GM21528 (cell line): ENCODE measurements around the gene JARID2.

Source experiments
- ATAC-seq: cut with Tn5 transposase; IDR thresholded peaks from one replicate; pipeline ENCODE4 v1.9.1; 2021; ENCODE audit warnings: mild to moderate bottlenecking, moderate library complexity; ENCODE audit not compliant: unreplicated experiment, low FRiP score

JARID2 gene

DNA sequence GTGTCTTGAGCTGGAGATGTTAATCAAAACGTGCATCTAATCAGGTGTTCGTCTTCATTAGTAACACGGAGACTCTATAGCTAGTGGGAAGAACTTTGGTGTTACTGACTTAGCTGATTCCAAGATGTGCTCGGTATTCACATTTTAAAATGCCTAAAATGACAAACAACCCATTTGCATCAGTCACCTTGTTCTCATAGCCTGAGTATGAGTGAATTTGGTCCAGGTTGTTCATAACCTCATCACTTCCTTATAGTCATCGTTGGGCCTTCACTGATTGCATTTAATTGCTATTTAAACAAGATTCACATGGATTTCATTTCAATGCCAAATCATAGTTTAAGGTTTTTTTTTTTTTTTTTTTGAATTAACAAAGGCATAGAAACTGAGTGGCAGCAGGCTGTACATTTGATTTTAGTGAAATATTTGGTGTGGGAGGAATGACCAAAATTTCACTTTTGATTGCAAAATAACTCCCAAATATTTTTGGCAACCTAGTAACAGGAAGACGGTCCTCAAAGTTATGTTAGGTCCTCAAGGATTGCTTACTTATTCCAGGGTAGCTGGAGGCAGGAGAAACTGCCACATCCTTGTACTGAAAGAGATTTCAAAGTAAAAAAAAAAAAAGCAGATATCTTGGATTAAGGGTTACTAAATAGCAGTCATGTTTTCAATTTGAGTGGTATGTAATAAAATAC lies 104.7 kb downstream of the JARID2 start:
- ATAC-seq: no peak

DNA sequence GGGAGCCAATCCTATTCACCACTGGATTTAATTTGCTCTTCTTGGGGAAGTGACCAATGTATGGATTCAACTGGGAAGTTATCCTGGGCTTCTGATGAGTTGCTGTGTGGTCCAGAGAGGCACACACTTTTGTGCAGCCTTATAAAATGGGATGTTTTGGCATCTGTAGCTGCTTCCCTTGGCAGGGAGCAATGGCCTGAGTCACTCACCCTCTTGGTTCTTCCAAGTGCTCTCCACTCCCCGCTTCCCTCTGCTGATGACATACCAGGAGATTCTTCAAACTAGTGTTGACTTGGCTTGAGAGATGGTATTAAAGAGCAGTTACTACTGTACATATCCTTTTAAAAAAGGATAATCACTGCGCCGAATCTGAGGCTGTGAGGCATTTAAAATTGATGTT lies 105.8 kb downstream of the JARID2 start:
- ATAC-seq: no peak

DNA sequence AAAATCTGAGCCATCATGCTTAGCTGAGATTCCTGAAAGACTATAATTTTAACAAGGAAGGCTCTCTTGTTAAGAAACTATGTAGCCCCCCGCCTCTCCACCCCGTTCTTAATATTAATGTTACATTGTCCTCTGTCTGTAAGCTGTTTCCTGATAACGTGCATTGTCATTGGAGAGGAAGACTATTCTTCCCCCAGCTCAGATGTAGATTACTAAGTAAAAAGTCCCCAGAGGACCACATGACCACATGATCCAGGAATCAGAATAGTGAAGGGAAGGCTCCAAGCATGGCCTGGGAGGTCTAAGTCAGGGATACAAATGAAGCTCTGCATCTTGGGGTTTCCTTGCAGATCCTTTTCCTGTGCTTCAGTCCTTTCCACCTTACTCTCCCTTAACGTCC lies 106.4 kb downstream of the JARID2 start:
- no peak for ATAC-seq

DNA sequence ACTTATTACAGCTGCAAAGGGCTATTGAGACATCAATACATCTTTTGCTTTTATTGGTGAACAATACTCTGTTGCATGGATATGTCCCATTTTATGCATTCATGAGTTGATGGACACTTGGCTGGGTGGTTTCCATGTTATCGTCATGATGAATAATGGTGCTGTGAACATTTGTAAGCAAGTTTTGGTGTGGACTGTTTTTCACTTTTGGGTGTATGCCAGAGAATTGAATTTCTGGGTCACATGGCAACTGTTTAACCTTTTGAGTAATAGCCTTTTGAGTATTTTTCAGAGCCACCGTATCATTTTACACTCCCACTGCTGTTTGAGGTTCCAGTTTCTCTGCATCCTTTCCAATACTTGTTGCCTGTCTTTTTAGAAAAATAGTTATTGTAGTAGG lies 107.0 kb downstream of the JARID2 start:
- ATAC-seq: no peak

DNA sequence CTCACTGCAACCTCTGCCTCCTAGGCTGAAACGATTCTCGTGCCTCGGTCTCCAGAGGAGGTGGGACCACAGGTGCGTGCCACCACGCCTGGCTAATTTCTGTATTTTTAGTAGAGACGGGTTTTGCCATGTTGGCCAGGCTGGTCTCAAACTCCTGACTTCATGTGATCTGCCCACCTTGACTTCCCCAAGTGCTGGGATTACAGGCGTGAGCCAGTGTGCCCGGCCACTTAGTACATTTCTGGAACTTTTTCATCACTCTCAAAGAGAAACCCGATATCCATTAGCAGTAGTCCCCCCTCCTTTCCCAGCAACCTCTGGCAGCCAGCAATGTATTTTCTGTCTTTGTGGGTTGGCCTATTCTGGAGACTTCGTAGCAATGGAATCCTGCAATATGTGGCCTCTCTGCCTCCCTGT lies 109.8 kb downstream of the JARID2 start:
- ATAC-seq: no peak

DNA sequence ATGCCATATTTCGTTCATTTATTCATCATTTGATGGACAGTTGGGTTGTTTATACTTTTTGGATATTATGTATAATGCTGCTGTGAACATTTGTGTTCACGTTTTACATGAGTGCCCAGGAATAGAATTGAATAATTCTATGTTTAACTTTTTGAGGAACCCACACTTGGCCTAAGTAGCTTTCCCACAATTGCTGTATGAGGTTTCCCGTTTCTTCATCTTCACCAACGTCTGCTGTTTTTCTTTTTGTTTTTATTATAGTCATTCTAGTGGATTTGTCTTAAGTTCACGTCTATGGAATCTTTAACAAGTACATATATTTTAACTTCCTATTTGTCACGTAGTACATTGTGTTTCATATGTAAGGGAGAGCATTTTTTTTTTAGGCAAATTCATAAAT lies 110.3 kb downstream of the JARID2 start:
- no peak for ATAC-seq

DNA sequence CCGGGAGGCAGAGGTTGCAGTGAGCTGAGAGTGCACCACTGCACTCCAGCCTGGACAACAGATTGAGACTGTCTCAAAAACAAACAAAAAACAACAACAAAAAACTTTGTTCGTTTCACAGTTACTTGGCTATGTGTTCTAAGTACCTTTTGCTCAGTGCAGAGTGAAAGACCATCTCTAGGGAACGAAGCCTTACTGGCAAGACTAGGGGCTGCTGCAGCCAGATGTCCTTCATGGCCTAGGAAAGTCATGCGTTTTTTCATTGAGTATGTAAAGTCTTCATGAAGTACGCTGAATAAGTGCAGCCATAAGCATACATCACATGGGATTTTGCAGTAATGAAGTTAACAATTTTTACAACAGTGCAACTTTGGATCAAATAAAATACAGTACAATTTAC lies 111.1 kb downstream of the JARID2 start:
- no peak for ATAC-seq

DNA sequence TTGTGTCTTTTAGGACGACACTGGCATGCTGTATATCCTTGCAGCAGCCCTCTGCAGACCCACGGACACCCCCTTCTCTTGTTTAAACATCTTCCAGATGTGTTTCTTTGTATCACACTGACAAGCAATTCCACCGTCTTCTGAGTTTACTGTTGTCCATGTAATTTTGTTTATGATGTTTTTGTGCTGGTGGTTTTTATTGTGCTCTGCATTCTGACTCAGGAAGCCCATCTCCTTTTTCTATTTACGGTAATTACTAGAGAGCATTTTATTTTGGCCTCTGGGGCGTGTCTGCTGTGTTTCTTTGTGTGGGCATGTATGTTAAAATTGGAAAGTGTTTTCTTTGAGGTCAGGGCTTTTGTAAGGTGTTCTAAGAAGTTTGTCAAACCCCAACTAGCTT lies 111.9 kb downstream of the JARID2 start:
- no peak for ATAC-seq

DNA sequence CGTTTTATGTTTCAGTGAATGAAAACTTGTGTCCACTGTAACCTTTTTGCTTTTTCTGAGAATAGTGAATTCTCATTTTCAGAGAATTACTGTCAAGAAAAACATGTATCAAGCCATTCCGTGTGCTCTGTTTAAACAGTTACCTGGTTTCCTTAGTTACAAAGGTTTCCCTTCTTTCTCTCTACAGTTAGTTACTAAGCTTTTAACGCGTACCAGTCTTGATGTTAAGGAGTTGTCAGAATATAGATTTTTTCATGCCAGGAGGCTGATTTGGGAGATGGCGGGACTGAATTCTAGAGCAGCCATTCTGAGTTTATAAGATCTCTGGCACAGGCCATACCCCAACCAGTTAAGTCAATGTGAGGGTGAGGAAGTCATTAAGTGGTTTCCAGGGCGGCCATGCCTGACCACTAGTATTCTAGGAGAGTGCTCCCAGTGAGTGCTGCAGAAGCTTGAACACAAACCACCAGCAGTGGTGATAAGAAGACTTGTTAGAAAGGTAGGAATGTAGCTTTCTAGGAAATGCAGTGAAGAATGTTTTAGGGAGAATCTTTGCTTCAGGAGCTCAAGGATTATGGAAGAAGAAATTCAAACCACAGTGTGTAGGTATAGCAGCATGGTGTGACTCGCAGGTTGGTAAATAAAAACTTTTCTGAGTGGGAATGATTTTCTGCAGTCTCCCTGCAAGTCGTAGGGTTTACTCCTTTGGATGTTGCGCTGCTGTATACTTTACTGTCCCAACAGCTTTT lies 112.9 kb downstream of the JARID2 start:
- ATAC-seq: peak; percentile 41

DNA sequence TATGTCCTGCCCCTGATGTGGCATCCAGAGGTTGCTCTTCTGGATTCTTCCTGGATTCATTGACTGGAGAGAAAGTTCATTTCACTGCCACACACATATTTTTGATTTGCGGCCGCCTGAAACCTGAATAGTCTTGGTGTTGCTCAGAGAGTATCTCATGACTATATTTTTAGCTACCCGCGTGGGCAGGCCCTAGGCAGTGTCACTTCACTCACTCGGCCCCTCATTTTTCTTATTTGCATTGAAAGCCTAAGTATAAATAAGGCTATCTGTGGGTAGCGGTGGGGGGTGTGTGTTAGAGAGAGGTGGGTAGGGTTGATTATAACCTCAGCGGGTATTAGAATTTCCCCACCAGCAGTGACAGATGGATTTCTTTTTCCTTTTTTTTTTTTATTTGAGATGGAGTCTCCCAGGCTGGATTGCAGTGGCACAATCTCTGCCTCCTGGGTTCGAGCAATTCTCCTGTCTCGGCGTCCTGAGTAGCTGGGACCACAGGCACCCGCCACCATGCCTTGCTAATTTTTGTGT lies 113.5 kb downstream of the JARID2 start:
- ATAC-seq: peak; percentile 64

DNA sequence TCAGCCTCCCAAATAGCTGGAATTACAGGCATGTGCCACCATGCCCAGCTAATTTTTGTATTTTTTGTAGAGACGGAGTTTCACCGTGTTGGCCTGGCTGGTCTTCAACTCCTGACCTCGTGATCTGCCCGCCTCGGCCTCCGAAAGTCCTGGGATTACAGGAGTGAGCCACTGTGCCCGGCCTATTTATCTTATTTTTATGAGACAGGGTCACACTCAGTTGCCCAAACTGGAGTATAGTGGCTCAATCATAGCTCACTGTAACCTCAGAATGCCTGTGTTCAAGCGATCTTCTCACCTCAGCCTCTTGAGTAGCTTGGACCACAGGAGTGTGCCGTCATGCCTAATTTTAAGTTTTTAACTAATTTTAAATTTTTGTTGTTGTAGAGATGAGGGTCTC lies 114.4 kb downstream of the JARID2 start:
- no peak for ATAC-seq

DNA sequence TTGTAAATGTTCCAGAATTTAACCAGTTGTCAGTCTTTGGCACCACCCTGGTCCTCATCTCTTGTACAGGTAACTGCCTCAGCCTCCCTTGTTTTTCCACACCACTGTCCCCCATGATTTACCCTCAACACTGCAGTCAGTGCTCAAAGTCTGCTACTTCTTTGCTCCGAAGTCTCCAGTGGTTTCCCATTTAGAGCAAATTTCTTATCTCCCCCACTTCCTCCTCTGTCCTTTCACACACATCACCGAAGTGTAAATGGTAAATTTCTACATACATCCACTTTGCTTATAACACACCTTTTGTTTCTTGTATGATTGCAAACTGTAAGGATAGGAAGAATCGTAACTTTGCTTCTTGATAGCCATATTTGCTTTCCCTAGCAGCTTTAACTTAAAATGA lies 115.3 kb downstream of the JARID2 start:
- ATAC-seq: no peak

DNA sequence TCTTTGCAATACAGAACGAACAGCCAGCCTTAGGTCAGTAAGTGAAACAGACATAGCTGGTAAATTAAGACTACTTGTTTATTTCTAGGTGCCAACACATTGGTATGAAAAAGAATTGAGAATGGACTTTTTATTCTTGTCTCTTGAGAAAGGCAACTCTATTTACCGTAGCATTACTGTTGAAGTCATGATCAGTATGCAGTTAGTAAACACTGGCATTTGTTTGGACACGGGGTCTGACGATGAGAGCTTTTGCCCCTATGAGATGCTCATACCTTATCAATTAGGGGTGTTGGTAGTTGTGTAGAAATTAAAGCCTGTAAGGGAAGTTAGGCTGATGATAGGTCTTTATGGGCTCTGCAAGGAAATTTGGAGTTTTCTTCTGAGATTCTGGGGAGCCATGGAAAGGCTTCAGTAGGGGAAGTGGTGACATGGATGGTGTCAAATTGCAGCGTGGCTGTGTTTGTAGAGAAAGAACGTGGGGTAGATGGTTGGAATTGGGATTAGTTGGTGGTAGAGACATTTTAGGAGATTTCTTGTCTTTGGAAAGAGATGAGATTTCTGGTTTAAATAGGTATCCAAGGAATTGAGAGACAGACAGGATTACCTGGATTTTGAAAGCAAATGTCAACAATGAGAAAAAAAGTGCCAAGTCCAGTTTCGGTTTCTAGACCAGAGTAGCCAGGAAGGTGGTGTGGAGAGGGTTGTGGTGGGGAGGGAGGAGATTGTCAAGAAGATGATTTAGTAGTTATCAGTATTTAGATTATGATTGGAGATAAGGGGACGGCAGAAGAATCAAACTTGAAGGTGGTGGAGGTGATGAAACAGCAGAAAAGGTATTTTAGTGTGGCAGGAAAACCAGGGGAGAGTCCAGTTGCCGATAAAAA lies 116.6 kb downstream of the JARID2 start:
- no peak for ATAC-seq

DNA sequence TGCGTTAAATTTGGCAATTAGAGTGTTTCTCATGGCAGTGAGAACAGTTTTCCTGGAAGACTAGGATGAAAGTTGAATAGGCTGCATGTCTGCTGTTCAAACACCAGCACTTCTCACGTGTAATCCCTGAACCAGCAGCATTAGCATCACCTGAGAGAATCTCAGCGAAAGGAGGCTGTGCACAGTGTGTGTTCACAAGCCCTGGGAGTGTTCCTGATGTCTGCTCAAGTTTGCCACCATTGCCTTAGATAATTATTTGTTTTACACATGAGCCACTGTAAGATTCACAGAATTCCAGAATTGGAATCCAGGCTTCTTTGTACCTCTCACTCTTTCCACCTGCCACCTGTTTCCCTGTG lies 117.3 kb downstream of the JARID2 start:
- no peak for ATAC-seq

DNA sequence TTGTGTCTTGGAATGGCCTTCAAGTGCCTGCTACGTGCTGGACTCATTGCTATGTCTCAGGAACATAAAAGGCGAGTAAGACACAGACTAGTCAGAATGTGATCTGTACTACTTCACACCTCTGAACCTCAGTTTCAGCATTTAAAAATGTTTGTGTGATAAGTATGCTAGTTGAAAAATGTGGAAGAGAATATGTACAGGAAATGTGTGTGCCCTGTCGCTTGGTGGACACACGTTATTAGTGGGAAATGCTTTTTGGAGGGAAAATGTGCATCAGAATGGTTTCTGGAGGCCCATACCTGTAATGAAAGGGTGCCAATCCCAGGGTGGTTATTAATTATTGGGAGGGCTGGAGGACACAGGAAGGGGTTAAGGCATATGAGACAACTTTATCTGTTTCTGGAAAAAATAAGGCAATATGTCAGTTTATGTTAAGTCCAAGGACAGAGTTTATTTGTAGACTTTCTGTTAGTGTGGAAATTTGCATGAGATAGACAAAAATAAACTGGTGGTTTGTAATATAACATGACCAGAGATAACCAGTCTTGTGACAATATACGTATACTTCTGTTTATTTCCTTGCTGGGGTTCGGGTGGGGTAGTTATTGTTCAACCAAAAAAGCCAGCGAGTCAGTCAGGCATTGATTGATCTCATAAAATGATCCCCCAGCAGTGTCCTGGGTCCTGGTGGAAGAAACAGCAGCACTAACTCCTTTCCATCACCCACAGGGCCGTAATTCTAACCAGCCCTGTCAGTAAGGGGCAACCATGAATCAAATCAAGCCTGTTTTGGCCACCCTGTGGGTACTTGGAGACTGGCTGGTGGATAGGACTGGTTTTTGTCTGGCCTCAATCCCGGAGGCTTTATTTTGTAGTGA lies 117.9 kb downstream of the JARID2 start:
- ATAC-seq: peak; percentile 49

DNA sequence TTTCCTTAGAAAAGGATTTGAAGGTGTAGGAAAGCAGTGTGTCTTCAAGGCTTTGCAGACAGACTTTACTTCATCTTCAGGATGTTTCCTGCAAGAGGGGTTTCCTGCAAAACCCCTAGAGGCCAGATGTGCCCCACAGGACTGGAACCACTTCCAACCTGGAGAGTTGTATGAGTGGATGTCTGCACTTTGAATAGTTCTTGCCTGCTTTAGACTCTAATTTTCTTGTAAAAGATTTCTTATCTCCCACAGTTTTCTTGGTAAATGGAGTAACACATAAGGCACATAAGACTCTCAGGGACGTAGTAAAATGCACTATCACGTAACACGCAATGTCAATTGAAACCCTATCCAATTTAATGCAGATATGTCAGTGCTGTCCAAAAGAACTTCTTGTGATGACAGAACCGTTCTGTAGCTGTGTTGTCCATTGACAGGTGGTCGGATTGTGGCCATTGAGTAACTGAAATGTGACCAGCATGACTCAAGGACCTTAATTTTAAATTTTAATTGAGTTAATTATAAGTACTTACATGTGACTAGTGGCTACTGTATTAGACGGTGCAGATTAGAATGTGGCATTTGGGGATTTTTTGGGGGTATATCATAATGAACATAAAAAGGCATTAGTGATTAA lies 118.7 kb downstream of the JARID2 start:
- no peak for ATAC-seq

DNA sequence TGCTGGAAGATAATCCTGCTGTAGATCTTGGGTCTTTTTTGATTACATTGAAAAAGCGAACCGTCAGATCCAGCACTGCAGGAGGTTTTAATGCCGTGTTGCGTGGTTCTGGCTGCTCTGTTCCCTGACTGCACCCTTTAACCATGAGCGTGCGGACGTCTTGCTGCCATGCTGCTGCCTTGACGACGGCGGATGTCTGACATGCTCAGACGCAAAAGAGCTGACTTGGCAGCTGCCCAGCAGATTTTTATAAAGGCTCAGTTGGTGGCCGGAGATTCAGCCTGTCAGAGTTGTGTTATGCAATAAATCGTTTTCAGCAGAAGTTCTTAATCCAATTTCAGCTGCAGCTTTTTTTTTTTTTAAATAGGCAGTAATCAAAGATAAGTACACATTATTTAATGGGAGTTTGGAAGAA lies 119.4 kb downstream of the JARID2 start:
- no peak for ATAC-seq

DNA sequence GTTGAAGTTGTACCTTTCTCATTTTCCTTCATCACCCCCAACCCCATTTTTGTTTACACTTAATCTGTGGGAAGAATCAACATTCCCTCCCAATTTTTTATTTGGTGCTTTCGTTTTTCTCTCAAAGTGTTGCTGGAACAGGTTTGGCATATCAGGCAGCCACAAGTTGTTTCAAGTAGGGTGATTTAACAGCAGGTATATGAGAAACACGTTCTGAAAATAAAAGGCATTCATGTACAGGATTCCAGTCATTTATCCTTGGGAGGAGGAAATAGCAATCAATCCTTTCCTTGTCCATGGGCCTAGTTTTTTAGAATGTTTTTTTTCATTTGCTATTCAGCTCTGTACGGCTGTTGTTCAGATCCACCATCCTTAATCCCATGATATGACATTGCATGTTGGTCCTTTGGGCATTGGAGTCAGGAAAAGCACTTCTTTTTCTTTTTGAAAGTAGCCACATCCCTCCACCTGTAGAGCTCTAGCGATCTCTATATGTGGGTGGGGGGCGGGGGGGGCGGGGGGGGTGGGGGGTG lies 120.2 kb downstream of the JARID2 start:
- ATAC-seq: no peak

DNA sequence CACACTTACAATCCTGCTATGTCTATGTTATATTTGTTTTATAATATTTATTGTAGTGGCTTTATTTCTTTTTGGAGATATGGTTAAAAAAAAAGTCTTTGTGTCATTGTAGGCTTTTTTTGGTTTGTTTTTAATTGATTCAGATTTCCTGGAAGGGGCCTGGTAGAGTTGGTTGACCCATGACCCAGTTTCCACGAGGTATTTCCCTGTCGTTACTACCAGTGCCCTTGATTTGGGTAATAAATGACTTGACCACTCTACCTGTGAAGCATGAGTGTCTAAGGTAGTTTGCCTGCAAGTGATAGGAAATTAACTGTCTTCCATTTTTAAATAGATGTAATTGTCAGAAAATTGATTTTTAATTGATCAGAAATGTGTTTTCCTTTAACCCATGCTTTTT lies 121.0 kb downstream of the JARID2 start:
- no peak for ATAC-seq
